Right renal pelvis (tissue), 4 donors: ENCODE results near the gene XYLT1. TPM values are rescaled to one million over a fixed set of nuclear protein-coding genes. Genes with fewer than 3 reads are reported as not detected.

ENCODE experiments used
- DNase-seq, 4 donors: peaks; one replicate each; pipeline ENCODE4 v3.0.0-alpha.2; 2013; ENCODE audit warnings: low read depth in 4 of 4, low spot score in 3 of 4, missing footprints in 1 of 4
- polyA plus RNA-seq, 4 donors: library from polyadenylated mRNA; unstranded; fragments of 120-200 nt; gene quantifications; one replicate each; pipeline ENCODE4 v1.2.1, GENCODE V29; 2013; ENCODE audit not compliant: insufficient read length in 4 of 4

Gene XYLT1
- polyA plus RNA-seq, 4 donors, result 8.1 to 8.5 (median 8.4) TPM

DNA sequence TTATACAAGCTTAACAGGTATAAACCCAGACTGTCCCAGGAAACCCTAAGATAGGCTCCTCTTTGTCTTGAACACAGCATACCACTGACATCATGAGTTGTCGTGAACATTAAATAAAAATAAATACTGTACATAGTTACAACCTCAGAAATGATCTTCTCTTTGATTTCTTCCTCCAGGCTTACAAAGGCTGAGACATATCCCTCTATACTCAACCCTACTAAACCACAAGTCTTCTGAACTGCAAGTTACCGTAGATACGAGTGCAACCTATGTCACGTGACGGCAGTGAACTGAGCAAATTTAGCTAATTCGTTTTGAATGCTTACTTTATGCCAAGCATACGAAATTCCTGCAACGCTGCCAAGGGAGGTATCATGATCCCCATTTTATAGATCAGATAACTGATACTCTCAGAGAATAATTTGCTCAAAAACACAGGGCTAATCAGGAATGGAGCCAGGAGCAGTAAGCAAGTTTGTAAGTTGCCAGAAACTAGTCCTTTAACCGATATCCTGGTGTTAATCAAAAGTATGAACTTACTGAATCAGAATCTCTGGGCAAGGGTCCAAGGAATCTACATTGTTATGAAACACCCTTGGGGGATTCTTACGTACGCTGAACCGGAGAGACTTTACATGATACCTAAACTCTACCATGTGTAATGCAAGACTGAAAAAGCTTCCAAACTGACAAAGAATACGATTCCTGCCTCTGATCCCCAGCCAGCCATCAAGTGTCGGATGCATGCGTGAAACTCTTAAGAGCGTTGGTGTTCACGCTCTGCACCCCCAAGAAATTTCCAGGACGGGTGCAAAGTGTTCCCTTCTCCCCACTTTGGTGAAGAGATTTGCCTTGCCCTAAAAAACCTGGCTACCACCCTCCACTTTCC lies 106.2 kb downstream of the XYLT1 start:
- DNase-seq, result no peak

DNA sequence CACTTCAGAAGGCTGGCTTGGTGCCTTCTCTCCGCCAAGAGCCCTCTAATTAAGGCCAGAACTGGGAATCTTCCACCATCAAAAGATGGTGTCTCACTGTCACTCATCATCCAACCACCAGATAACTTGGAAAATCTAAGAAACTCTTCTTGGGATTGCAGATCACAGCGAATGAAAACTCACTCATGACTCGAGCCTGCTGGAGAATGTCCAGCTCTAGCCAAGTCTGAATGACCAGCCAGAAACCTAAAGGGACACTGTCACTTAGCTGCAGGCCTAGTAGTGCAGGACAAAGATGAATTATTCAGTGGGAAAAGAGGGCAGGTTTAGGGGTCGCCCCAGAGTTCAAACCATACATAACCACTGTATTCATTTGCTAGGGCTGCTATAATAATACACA lies 107.8 kb downstream of the XYLT1 start:
- no peak for DNase-seq

DNA sequence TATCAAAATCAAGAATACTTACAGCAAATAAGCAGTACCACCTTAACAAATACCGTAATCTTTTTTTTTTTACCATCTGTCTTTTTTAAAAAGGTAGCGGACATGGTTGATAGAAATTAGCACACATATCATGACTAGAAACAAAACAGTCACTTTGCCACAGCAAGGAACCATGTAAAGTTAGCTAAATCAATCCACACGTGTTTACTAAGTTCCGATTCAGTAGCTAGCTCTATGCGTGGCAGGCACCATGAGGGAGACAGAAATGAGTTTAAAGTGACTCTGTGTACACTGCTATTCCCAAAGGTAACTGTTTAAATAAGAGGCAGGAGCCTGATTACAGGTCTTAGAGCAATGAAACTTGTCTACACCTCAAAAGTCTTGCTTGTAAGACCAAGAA lies 108.6 kb downstream of the XYLT1 start:
- DNase-seq, result no peak

DNA sequence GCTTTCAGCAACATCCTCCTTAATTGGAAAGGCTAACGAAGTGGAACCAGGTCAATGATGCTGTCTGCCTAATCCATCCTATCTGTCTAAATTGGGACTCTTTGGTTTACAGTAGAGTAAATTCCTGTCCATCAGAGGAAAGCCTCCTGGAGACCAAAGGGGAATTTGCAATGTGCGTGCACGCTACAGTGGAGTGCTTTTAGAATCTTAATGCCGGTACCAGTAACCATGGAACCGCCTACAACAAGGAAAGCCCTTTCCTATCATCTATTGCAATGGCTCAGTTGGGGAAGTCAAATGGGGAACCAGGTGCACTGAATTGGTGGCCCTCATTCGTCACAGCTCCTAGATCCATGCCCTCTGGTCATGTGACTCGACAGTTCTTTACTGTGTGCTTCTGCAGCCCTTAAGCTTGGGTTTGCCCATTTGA lies 110.1 kb downstream of the XYLT1 start:
- DNase-seq, result no peak

DNA sequence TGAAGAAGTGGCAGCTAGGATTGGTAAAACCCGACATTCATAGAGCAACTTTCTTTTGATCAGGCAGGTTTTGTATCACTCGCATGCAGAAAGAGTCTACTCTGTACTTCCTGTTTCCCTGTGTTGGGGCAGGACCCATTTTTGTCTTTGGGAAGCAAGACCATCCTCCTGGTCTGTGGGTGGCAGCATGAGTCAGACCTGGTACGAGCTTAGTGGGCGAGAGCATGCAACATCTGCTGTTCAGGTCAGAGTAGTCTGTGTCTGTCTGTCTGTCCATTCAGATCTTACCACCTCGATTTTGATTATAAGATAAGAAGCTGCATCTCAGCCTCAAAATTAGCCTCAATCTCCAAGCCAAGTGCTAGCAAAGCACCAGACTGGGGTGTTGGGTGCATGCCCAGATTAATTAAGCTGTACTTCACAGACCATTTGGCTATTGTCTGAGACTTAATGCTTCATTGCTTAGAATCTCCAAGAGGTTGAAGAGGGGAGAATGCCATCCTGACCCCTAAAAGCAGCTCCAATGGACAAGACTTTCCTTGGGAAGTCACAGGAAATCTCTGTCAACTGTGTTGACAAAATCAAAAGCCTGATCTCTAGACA lies 110.9 kb downstream of the XYLT1 start:
- DNase-seq, result no peak

DNA sequence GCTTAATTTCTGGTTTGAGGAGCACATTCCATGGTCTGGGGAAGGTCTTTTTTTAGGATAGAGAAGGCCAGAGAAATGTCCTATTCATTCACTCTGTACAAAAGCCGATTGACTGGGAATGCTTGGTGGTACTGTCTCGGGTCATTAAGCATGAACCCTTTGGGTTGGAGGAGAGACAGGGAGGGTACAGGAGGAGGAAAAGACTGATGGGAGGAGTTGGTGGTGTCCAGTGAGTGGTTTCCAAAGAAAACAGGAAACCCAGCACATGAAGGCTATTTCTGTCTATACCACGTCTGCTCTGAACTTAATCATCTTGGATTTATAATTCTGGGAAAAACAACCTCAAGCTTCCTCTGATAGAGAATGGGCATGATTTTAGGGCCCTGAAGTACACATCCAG lies 111.9 kb downstream of the XYLT1 start:
- no peak for DNase-seq

DNA sequence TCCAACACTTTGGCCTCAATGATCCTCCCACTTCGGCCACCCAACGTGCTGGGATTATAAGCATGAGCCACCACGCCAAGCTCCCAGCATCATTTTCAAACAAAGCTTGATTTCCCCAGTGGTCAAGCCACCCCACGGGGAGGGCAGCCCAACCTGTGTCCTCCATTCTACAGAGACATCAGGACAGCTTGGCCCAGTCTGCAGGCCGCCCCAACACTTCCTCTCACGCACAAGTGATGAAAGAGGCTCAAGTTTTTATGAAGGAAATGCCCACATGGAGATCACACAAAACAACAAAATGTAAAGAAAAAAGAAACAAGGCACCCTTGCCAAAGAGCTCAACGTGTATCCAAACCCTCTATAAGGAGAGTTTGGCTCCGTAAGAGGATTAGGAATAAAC lies 112.4 kb downstream of the XYLT1 start:
- DNase-seq, result no peak

DNA sequence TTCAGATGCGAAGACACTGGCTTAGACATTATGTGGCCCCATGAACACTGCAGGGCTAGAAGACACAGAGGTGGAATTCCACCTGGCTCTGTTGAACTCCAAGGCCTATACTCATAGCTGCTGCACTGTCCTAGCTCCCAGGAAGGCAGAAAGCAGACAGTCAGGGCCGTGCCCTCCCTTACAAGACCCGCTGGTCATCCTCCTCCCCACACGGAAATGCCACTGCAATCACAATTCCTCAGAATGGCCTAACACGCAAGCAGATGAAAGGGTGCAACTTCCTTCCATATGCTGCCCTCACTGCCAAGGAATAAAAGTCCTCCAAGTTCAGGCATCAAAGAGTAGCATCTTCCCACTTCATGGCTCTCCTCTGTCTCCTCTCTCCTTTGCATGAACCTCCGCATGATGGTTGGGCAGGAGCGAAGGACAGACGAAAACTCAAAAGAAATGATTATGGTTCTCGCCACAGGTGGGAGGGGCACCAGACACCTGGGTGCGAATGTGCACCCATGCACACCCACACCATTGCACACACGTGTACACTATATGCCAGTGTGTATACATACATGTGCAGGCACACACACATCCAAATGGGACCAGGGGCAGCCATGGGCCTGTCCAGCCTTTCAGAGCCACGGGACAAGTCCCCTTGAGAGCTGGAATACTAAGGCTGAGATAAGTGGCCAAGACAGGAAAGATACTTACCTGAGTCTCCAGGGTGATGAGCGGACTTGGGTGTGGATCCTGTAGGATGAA lies 113.3 kb downstream of the XYLT1 start:
- no peak for DNase-seq

DNA sequence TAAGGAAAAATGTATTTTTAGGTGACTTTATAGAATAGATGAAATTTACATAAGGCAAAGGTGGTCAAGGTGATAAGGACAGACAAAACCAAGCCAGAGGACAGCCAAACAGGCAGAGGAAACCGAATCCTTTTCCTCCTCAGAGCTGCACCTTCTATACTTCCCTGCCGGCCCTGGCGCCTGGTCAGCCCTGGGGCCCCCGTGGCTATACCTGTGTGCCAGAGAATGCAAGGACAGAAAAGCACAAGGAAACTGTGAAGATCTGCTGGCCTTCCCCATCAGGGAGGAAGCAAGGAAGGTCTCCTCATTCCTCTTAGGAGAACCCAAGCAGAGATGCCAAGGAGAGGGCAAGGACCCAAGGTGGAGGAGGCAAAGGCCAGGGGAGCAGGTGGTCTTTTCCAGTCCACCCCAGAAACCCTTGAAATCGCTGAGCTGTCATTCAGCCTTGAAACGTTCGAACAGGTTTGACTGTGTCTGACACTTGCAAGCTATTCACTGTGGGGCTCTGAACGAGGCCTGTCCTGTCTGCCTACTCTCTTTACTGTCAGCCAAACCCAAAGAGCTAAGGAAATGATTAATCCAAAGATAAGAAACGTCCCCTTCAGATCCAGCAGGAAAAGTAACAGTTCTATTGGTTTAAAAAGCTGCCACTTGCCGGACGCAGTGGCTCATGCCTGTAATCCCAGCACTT lies 114.4 kb downstream of the XYLT1 start:
- DNase-seq, result no peak

DNA sequence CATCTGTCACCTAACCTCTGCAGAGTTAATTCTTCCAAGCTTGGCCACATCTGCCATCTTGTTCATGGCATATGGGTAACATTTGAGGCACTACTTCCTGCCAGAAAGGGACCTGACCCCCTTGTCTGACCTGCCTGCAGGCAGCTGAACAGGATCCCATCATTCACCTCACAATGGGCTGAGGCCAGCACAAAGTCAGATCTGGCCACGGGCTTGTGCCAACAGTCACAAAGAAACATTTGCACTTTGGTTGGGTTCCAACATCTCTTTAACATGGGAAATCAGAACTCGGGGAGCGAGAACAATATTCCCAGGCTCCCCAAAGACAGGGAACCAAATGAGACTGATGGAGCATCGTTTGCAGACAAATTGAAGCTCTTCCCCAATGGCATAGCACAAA lies 116.1 kb downstream of the XYLT1 start:
- DNase-seq, result no peak

DNA sequence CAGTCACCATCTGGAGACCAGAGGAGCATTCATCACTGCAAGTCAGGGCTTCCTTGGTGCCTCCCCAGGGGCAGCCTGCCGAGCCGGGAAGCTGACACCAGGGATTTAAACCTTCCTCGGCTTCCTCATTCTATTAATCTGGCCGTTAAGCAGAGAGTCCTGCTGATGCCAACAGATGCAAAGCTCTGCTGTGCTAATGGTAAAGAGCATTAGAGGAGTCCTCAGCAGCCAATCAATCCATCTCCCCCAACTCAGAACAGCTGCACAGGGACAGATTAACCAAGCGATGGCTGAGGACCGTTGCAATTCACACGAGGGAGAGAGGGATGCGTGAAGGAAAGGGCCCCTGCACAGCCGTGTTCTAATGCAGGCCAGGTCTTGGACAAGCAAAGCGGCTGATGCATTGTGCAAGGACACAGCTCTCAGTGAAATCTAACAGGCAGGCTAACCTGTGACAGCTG lies 116.6 kb downstream of the XYLT1 start:
- DNase-seq, result no peak

DNA sequence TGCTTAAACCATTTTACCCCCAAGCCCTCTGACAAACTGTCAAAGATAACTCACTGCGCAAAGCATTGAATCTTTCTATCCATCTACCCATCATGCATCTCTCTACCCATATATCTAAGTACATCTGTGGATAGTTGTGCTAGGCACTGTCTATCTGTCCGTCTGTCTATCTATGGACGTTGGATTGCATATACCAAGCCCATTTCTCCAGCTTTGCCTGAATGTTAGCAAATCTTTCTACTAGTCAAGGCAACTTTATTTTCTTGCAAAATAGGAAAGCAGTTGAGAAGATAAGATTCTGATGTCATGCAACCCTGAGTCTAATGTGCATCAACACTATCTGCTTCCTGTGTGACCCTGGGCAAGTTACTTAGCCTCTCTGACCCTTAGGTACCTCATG lies 117.2 kb downstream of the XYLT1 start:
- no peak for DNase-seq

DNA sequence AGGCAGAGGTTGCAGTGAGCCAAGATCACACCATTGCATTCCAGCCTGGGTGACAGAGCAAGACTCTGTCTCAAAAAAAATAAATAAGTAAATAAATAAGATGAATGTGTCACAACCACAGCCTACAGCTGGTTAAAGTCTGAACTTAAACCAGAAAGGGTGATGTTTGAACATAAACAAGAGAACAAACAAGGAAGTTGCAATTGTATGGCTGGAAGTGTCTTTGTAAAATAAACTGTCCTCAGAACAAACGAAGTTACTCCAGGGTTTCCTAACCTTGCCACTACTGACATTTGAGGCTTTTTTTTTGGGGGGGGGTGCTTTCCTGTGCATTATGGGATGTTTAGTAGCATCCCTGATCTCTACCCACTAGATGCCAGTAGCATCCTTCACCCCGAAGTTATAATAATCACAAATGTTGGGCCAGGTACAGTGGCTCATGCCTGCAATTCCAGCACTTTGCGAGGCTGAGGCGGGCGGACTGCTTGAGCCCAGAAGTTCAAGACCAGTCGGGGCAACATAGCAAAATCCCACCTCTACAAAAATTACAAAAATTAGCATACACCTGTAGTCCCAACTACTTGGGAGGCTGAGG lies 119.2 kb downstream of the XYLT1 start:
- DNase-seq, result no peak

DNA sequence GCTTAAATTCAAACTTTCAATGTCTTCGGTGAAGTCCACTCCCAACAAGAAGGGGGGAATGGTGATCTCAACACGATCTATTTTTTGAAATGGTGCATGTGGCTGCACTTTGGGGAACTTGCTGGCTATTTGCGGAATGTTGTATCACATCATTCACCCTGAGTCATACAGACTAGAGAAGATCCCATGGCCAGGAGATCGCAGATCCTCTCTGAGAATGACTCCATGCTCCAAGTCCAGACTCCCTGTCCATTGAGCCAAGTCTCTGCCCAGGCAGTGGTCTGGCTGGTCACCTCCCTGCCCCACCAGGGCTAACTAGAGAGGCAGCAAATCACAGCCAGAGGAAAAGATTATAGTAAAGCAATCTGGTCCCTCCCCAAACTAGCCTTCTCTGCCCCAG lies 120.6 kb downstream of the XYLT1 start:
- DNase-seq, result no peak

DNA sequence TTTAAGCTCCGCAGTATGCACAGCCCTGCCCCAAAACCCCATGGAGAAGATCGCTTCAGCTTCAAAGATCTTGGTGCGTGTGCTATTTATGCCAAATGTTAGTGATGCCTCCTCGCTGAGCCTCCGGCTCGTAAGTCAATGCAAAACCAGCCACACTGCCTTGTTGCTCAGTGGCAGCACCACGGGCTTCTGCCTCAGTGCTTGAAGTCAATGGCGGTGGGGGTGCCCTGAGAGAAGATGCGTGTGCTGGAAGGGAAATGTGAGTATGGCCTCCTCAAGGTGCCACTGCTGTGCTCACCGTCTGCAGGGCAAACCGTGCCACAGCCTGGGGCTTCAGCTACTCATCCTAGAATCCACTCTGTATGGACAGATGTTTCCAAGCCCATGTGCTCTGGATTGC lies 121.9 kb downstream of the XYLT1 start:
- DNase-seq, result no peak

DNA sequence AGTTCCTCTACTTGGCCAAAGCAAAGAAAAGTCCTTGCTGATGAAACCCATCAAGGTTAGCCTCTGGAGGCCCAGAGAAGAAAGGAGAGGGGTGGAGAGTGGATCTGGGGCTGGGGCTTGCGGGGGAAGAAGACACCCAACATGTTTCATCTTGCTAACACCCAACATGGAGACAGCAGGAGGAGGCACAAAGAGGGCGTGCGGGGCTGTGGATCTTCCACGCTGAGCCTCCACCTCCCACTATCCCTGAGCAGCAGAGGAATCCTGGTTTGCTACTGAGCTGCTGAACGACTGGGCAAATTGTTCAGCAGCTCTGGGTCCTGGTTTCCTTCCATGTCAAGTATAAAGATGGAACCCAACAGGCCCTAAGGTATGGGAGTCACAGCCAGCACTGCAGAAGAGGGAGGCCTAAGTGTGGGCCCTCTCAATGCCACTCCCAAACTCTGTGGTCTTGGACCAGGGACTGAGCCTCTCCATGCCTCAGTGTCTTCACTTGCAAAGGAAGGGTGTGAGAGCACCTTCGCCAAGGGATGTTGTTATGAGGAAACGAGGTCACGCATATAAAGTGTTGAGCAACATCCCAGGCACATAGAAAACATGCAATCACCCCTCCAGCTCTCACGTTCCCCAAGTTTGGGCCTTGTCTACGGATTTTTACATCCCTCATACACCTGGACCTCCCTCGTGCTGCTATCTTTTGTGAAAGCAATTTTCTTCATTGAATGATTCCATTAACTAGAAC lies 122.5 kb downstream of the XYLT1 start:
- DNase-seq, result no peak

DNA sequence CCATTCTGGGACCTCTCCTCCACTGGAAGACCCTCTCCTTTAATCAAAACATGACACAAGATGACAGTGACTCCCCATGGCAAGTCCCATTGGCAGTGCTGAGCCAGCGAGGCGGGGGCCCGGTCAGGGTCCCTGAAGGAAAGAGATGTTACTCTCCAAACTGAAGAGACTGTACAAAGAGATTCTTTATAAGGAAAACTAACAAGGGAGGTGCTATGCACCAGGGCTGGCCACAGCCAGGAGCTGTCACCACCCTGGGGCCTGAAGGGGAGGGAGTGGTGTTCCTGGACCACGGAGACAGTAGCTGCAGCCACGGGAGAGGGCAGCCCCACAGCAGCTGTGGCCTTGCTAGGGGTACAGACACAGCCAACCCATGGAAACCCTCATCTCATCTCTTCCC lies 123.1 kb downstream of the XYLT1 start:
- no peak for DNase-seq

DNA sequence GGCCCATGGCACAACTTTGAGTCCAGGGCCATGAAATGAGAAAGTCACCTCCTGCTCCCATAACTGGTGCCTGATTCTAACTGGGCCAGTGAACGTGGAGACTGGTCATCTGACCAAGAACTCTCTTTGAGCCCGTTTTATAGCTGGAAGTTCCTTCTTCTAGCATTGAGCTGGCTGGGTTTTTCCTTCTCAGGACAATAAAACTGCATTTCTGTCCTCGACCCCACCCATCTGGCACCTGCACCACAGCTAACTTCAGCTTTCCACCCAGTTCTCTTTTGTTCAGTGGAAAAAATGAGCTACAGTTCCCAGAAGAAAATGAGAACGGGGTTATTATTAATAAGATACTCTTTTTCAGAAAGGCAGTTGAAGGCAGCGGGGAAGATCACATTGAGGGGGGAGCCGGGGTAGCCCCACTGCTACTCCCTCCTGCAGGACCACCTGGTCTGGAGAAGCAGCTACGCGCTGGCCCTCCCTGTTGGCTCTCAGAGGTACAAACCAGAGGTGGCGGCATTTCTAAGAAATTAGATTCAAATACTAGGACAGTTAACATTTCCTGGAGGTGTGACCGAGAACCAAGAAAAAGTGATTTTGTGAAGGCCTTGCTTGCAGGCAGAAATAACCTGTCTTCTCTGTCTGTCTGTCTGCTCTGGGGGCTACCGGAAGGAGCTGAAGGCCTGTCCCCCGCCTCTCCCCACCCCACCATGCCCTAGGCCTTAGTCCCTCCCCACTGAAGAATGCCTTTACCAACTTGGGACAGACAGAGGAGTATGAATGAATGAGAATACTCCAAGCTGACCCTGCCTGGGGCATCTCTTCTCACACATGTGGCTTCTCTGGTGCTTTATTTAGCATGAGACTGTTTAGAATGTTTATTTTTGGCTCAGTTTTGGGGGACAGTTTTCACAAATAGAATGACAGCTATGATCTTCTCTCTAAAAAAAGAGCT lies 123.9 kb downstream of the XYLT1 start:
- no peak for DNase-seq

DNA sequence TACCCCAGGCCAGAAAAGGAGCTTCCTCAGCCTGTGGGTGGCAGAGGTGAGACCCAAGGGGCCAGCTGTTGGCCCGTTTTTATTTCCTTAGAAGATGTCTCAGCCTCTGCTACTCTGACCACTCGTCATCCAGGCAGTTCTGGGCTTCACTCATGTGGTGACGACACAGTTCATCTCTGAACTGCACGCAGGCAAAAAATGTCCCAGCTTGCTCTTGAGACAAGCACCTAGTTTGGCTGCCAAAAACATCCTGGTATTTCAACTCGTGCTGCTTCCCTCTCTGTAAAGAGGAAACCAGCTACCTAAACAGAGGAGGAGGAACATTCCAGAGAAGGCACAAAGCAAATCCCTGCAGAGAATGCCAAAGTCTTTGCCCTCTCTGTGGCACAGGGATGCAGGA lies 125.7 kb downstream of the XYLT1 start:
- DNase-seq, result no peak
